Inferior parietal cortex (tissue), 1 donor: ENCODE data around the gene AGXT.

ENCODE experiments used
- DNase-seq: peaks from one replicate; pipeline ENCODE4 v3.0.0-alpha.2; 2016; ENCODE audit errors: extremely low spot score

AGXT gene

GRCh38 chr2:240927390-240927781 is 58.8 kb downstream of the AGXT start:
- no peak for DNase-seq

GRCh38 chr2:240928476-240929363 is 60.1 kb downstream of the AGXT start:
- no peak for DNase-seq

- no peak for DNase-seq
Observed at GRCh38 chr2:240929364-240930095, 60.9 kb downstream of the AGXT start.
